T-cell (primary cell): ENCODE measurements around the gene DCLK2. TPM values are rescaled to one million over a fixed set of nuclear protein-coding genes. Genes with fewer than 3 reads are reported as not detected.

ENCODE experiments used
- ATAC-seq, 4 experiments: fragments of 200-7000 bp in 3 of 4; fragments of 150-1000 bp in 1 of 4; cut with Tn5 transposase; replicated peaks in 1 of 4; 1 replicate in 3 of 4; 2 replicates in 1 of 4; pipeline ENCODE4 v1.10.0; 2021; ENCODE audit warnings: moderate library complexity in 3 of 4, mild to moderate bottlenecking in 2 of 4, moderate number of reproducible peaks in 1 of 4
- CTCF ChIA-PET, 2 donors: fragments of 300-600 bp; sonication (Branson Sonifier 250); formaldehyde crosslinking; loops; one replicate each; lab custom pipeline; 2022; ENCODE audit warnings: antibody characterized with exemption in 2 of 2; lab: Charles Lee
- POLR2A ChIA-PET, 2 donors: fragments of 300-600 bp; sonication (Branson Sonifier 250); formaldehyde crosslinking; loops; one replicate each; lab custom pipeline; 2022; ENCODE audit warnings: antibody characterized with exemption in 2 of 2; lab: Charles Lee
- DNase-seq, 35 experiments: peaks; one replicate each; pipeline versions ENCODE4 v3.0.0 to v3.0.0-alpha.2; 2013 to 2023
- H3K27ac ChIP-seq: one replicate; pipeline ENCODE4 v1.5.1; 2013; ENCODE audit warnings: low read length
- H3K27me3 ChIP-seq, 2 experiments: replicated peaks in 1 of 2; 1 replicate in 1 of 2; 2 replicates in 1 of 2; pipeline versions ENCODE4 v1.6.1 to v1.7.0; 2013; ENCODE audit warnings: low read length in 1 of 2, mixed read lengths in 1 of 2; ENCODE audit not compliant: control insufficient read depth in 2 of 2, insufficient read depth in 2 of 2; ENCODE audit errors: extremely low read depth in 1 of 2
- H3K36me3 ChIP-seq, 2 donors: 1 replicate in 1 of 2; 2 replicates in 1 of 2; pipeline versions ENCODE4 v1.6.1 to v1.7.0; 2013; ENCODE audit warnings: low read length in 1 of 2; ENCODE audit not compliant: control insufficient read depth in 2 of 2, insufficient read depth in 1 of 2; ENCODE audit errors: extremely low read depth in 1 of 2
- H3K4me1 ChIP-seq, 2 experiments: 1 replicate in 1 of 2; 2 replicates in 1 of 2; pipeline versions ENCODE4 v1.6.1 to v1.7.0; 2013; ENCODE audit warnings: low read length in 2 of 2, mixed read lengths in 1 of 2; ENCODE audit not compliant: insufficient read depth in 2 of 2, control insufficient read depth in 1 of 2; ENCODE audit errors: extremely low read depth in 1 of 2
- H3K4me3 ChIP-seq, 2 donors: 1 replicate in 1 of 2; 2 replicates in 1 of 2; pipeline versions ENCODE4 v1.5.1 to v1.7.0; 2013; ENCODE audit warnings: mild to moderate bottlenecking in 2 of 2, low read length in 1 of 2, moderate library complexity in 1 of 2; ENCODE audit not compliant: control insufficient read depth in 1 of 2; ENCODE audit errors: extremely low read depth in 1 of 2
- H3K9me3 ChIP-seq: 2 replicates; pipeline ENCODE4 v1.7.0; 2013
- H3K27ac Mint-ChIP-seq, 2 donors: one replicate each; pipeline ENCODE4 v1.8.0; 2020 to 2021; ENCODE audit warnings: mild to moderate bottlenecking in 2 of 2, mixed read lengths in 2 of 2
- H3K27me3 Mint-ChIP-seq, 2 donors: one replicate each; pipeline ENCODE4 v1.8.0; 2021 to 2022; ENCODE audit warnings: mixed read lengths in 2 of 2
- H3K36me3 Mint-ChIP-seq: one replicate; pipeline ENCODE4 v1.8.0; 2021; ENCODE audit warnings: mixed read lengths
- H3K4me1 Mint-ChIP-seq, 3 donors: one replicate each; pipeline ENCODE4 v1.8.0; 2020 to 2022; ENCODE audit warnings: mixed read lengths in 3 of 3, mild to moderate bottlenecking in 1 of 3
- H3K4me3 Mint-ChIP-seq, 3 donors: one replicate each; pipeline ENCODE4 v1.8.0; 2020 to 2022; ENCODE audit warnings: mild to moderate bottlenecking in 3 of 3, mixed read lengths in 3 of 3, moderate library complexity in 3 of 3
- H3K9me3 Mint-ChIP-seq, 3 donors: one replicate each; pipeline ENCODE4 v1.8.0; 2020 to 2022; ENCODE audit warnings: mixed read lengths in 3 of 3
- WGBS: methylation state at CpG from one replicate; pipeline ENCODE4 v1.1.5; 2013; ENCODE audit warnings: missing lambda C conversion rate; ENCODE audit not compliant: insufficient coverage; 5-methylcytosine and 5-hydroxymethylcytosine counted together
- total RNA-seq, 35 experiments: library from RNA in 6 of 35; stranded (reverse) in 6 of 35; fragments of 120-200 nt in 1 of 35; gene quantifications; one replicate each; pipeline versions ENCODE4 v1.2.1 to v1.2.4 and lab custom pipeline; 2013 to 2026

Gene DCLK2
- total RNA-seq, 5 donors from 2014 or later (not counting 1 experiment from before 2014, with no cell fraction given): 0.10 to 0.35 (median 0.15) TPM; not detected in 2

- Histone ChIP-seq H3K27me3 (no peaks in the 10 kb centered on the region), H3K4me3 (no peak overlapping the region), H3K9me3 (no peaks in the 10 kb centered on the region), H3K27ac (no peak overlapping the region), H3K36me3 (no peaks in the 10 kb centered on the region), H3K4me1 (no peaks in the 10 kb centered on the region)
- ChIA-PET POLR2A (no interaction called here), CTCF (no interaction called here)
- H3K4me3 Mint-ChIP-seq: no peak overlapping the region
- 100% methylated on average over 1 of the region's 4 CpGs for WGBS
- DNase-seq: no peak
- H3K9me3 Mint-ChIP-seq: peaks cover 0 to 3% (median 0%) of the 10 kb centered on the region in 3 donors
- peaks cover 0 to 7% of the 10 kb centered on the region in 2 donors for H3K27me3 Mint-ChIP-seq
- ATAC-seq: no peak
- no peaks in the 10 kb centered on the region for H3K36me3 Mint-ChIP-seq
- H3K4me1 Mint-ChIP-seq: no peaks in the 10 kb centered on the region
- H3K27ac Mint-ChIP-seq: no peak overlapping the region
Measured at GRCh38 chr4:150050566-150050965, 27.7 kb upstream of the DCLK2 start.

DNA sequence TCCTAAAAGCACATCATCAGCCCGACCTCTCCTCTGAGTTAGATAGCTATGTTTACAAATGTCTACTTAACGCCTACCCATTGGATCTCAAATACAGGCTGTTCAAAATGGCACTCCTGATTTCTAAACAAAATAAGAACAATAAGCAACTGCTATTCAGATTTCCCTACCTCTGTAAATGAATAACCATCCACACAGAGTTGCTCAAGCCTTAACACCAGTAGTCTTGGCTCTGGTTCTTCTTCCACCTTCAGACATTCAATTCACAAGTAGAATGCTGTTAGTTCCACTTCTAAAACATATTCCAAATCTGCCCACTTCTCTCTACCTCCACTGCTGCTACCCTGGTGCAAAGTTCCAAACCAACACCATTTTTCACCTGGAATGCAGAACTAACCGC, 27.1 kb upstream of the DCLK2 start:
- Histone ChIP-seq H3K9me3 (no peaks in the 10 kb centered on the region), H3K36me3 (no peaks in the 10 kb centered on the region), H3K27me3 (no peaks in the 10 kb centered on the region), H3K4me3 (no peak overlapping the region), H3K27ac (no peak overlapping the region), H3K4me1 (no peaks in the 10 kb centered on the region)
- Mint-ChIP-seq H3K27me3 (peaks cover 0 to 6% of the 10 kb centered on the region in 2 donors), H3K27ac (no peak overlapping the region), H3K4me3 (no peak overlapping the region), H3K4me1 (no peaks in the 10 kb centered on the region), H3K36me3 (no peaks in the 10 kb centered on the region), H3K9me3 (peaks cover 0 to 7% (median 3%) of the 10 kb centered on the region in 3 donors)
- DNase-seq (no peak), ATAC-seq (no peak)
- ChIA-PET POLR2A (no interaction called here), CTCF (no interaction called here)
- WGBS: 84% methylated on average over 2 of the region's 3 CpGs

DNA sequence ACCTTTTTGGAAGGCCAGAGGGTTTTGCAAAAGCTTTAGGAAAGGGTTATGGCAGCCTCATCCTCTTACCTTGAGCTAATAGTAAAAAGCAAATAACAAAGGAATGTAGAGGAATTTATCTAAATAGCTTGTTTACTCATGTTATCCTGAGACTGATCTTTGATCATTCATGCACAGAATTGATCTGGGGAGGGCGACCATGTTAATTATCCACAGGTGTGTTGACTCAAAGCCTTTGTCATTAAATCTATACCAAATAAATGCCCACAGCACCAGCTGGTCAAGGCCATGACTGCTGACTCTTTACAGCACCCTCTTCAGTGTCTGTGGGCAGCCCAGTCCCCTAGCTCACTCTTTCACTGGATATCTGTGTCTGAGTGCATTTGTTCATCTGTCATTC, 22.8 kb upstream of the DCLK2 start:
- no peak overlapping the region for H3K4me3 Mint-ChIP-seq
- peaks cover 0 to 16% (median 3%) of the 10 kb centered on the region in 3 donors for H3K9me3 Mint-ChIP-seq
- H3K36me3 Mint-ChIP-seq: no peaks in the 10 kb centered on the region
- ChIA-PET POLR2A (no interaction called here), CTCF (no interaction called here)
- Histone ChIP-seq H3K4me3 (no peak overlapping the region), H3K9me3 (no peaks in the 10 kb centered on the region), H3K27me3 (no peaks in the 10 kb centered on the region), H3K27ac (no peak overlapping the region), H3K36me3 (no peaks in the 10 kb centered on the region), H3K4me1 (no peaks in the 10 kb centered on the region)
- no peak for DNase-seq
- ATAC-seq: no peak
- H3K27ac Mint-ChIP-seq: no peak overlapping the region
- peaks cover 0 to 4% of the 10 kb centered on the region in 2 donors for H3K27me3 Mint-ChIP-seq
- no peaks in the 10 kb centered on the region for H3K4me1 Mint-ChIP-seq
- WGBS: 78% methylated on average over 1 of the region's 1 CpG

DNA sequence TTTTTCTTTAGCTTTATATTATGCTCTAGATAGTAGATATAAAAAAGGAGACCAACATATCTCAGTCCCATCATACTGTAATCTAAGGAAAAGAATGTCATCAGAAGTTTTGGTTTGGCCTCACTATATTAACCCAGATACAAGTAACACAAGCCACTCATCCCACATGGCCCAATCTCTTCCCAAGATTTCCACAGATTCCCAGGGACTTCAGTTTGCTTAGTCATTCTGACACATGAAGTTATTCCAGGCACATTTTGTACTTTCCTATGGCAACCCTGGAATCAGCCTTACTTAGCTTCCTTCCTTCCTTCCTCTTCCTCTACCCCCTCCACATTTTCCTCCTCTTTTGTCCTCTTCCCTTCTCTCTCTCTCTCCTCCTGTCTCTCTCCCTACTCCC, 21.7 kb upstream of the DCLK2 start:
- peaks cover 0 to 16% (median 3%) of the 10 kb centered on the region in 3 donors for H3K9me3 Mint-ChIP-seq
- Histone ChIP-seq H3K36me3 (no peaks in the 10 kb centered on the region), H3K4me1 (no peaks in the 10 kb centered on the region), H3K27me3 (no peaks in the 10 kb centered on the region), H3K4me3 (no peak overlapping the region), H3K27ac (no peak overlapping the region), H3K9me3 (no peaks in the 10 kb centered on the region)
- DNase-seq (no peak), ATAC-seq (no peak)
- POLR2A ChIA-PET: no interaction called here
- no peak overlapping the region for H3K4me3 Mint-ChIP-seq
- H3K27ac Mint-ChIP-seq: no peak overlapping the region
- CTCF ChIA-PET: no interaction called here
- H3K36me3 Mint-ChIP-seq: no peaks in the 10 kb centered on the region
- no peaks in the 10 kb centered on the region for H3K4me1 Mint-ChIP-seq
- H3K27me3 Mint-ChIP-seq: peaks cover 0 to 4% of the 10 kb centered on the region in 2 donors

GRCh38 chr4:150061086-150061776, 17.0 kb upstream of the DCLK2 start:
- no peaks in the 10 kb centered on the region for H3K4me1 ChIP-seq
- H3K27ac Mint-ChIP-seq: no peak overlapping the region
- no peaks in the 10 kb centered on the region for H3K9me3 ChIP-seq
- WGBS: no CpG with 5 or more reads among the region's 1 CpG
- no peaks in the 10 kb centered on the region for H3K36me3 ChIP-seq
- CTCF ChIA-PET: no interaction called here
- POLR2A ChIA-PET: no interaction called here
- DNase-seq (no peak), ATAC-seq (no peak)
- no peak overlapping the region for H3K27ac ChIP-seq
- H3K9me3 Mint-ChIP-seq: peaks cover 0 to 9% (median 3%) of the 10 kb centered on the region in 3 donors
- H3K36me3 Mint-ChIP-seq: no peaks in the 10 kb centered on the region
- H3K4me1 Mint-ChIP-seq: no peaks in the 10 kb centered on the region
- H3K4me3 Mint-ChIP-seq: no peak overlapping the region
- no peaks in the 10 kb centered on the region for H3K27me3 ChIP-seq
- H3K4me3 ChIP-seq: no peak overlapping the region
- H3K27me3 Mint-ChIP-seq: peaks cover 4 to 9% of the 10 kb centered on the region in 2 donors

DNA sequence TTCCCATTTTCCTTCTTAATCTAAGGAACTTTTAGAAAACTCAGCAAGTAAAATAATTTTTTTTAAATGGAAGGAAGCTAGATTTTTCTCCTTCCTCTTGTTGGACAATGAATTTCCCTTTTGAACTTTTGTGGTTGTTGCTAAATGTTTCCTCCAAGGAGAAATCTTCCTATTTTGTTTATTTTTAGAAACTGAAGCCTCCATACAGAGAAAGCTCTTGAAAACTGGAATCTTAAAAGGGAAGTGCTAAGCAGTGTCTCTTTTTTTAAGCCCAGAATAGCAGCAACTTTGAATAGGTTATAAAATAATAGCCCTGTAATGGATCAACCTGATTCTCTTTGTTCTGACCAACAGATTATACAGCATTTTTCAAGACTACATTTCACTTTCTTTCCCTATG, 15.1 kb upstream of the DCLK2 start:
- DNase-seq: no peak
- Histone ChIP-seq H3K9me3 (no peaks in the 10 kb centered on the region), H3K36me3 (no peaks in the 10 kb centered on the region), H3K27me3 (peaks cover 0 to 1% of the 10 kb centered on the region in 2 experiments), H3K4me1 (no peaks in the 10 kb centered on the region), H3K4me3 (no peak overlapping the region), H3K27ac (no peak overlapping the region)
- H3K4me1 Mint-ChIP-seq: no peaks in the 10 kb centered on the region
- no peak overlapping the region for H3K27ac Mint-ChIP-seq
- H3K36me3 Mint-ChIP-seq: no peaks in the 10 kb centered on the region
- peaks cover 0 to 9% (median 3%) of the 10 kb centered on the region in 3 donors for H3K9me3 Mint-ChIP-seq
- CTCF ChIA-PET: no interaction called here
- POLR2A ChIA-PET: no interaction called here
- H3K27me3 Mint-ChIP-seq: peaks cover 10 to 17% of the 10 kb centered on the region in 2 donors
- H3K4me3 Mint-ChIP-seq: no peak overlapping the region
- ATAC-seq: no peak
